ENCODE measurements around the gene THRSP.
A peak's percentile ranks its signal among the peaks of the same experiment; 100 is the strongest.
"Not testable (repeated sequence)": the region's sequence is repeated elsewhere in the genome, so short reads cannot be mapped to it uniquely, and the experiment has no call there.

The THRSP gene

GRCh38 chr11:78027759-78028158 lies 35.9 kb upstream of the THRSP start:
- DNase-seq (ENCODE audit: insufficient read length, low spot score) (no peak), FAIRE-seq (no peak)
- TF ChIP-seq POU2F2 (IDR thresholded peaks at IDR 0.05; ENCODE audit: low read depth, low read length) (no peak), TAF1 (IDR thresholded peaks at IDR 0.05; ENCODE audit: low read depth, low read length) (no peak), POLR2AphosphoS5 (IDR thresholded peaks at IDR 0.05; ENCODE audit: low read depth, low read length) (no peak), POLR2A (IDR thresholded peaks at IDR 0.05; ENCODE audit: low read depth, low read length) (no peak), PAX5 (IDR thresholded peaks at IDR 0.05; ENCODE audit: insufficient read depth, low read length, severe bottlenecking) (no peak), SPI1 (IDR thresholded peaks at IDR 0.05; ENCODE audit: low read depth, low read length) (no peak)

- FAIRE-seq; DNase-seq (ENCODE audit: insufficient read length, low spot score): not testable (repeated sequence)
Measured at GRCh38 chr11:78028423-78028822, 35.2 kb upstream of the THRSP start.

- no peak for FAIRE-seq
Measured at GRCh38 chr11:78030429-78031325, 33.0 kb upstream of the THRSP start.

GRCh38 chr11:78031629-78032028 lies 32.0 kb upstream of the THRSP start:
- TF ChIP-seq POLR2AphosphoS5 (IDR thresholded peaks at IDR 0.05; ENCODE audit: low read depth, low read length) (no peak), SPI1 (IDR thresholded peaks at IDR 0.05; ENCODE audit: low read depth, low read length) (no peak), PAX5 (IDR thresholded peaks at IDR 0.05; ENCODE audit: insufficient read depth, low read length, severe bottlenecking) (no peak), TAF1 (IDR thresholded peaks at IDR 0.05; ENCODE audit: low read depth, low read length) (no peak)
- DNase-seq (ENCODE audit: insufficient read length, low spot score) (no peak), FAIRE-seq (no peak)

More at GRCh38 chr11:78030429-78031325, 33.0 kb upstream of the THRSP start:
- TF ChIP-seq TAF1 (IDR thresholded peaks at IDR 0.05; ENCODE audit: low read depth, low read length) = no peak
- no peak for TF ChIP-seq SPI1 (IDR thresholded peaks at IDR 0.05; ENCODE audit: low read depth, low read length)
- TF ChIP-seq POLR2A (IDR thresholded peaks at IDR 0.05; ENCODE audit: low read depth, low read length) = no peak
- no peak for TF ChIP-seq PAX5 (IDR thresholded peaks at IDR 0.05; ENCODE audit: insufficient read depth, low read length, severe bottlenecking)
- no peak for TF ChIP-seq POU2F2 (IDR thresholded peaks at IDR 0.05; ENCODE audit: low read depth, low read length)
- no peak for TF ChIP-seq POLR2AphosphoS5 (IDR thresholded peaks at IDR 0.05; ENCODE audit: low read depth, low read length)
- no peak for DNase-seq (ENCODE audit: insufficient read length, low spot score)

GRCh38 chr11:78032090-78032489 lies 31.6 kb upstream of the THRSP start:
- FAIRE-seq (no peak), DNase-seq (ENCODE audit: insufficient read length, low spot score) (no peak)
- TF ChIP-seq SPI1 (IDR thresholded peaks at IDR 0.05; ENCODE audit: low read depth, low read length) = no peak

GRCh38 chr11:78033040-78033439 lies 30.6 kb upstream of the THRSP start:
- TF ChIP-seq POLR2AphosphoS5 (IDR thresholded peaks at IDR 0.05; ENCODE audit: low read depth, low read length) (no peak), POU2F2 (IDR thresholded peaks at IDR 0.05; ENCODE audit: low read depth, low read length) (no peak)
- FAIRE-seq (peak; percentile 5), DNase-seq (ENCODE audit: insufficient read length, low spot score) (no peak)

GRCh38 chr11:78034623-78035022 lies 29.0 kb upstream of the THRSP start:
- DNase-seq (ENCODE audit: insufficient read length, low spot score) = no peak
- TF ChIP-seq POLR2A (IDR thresholded peaks at IDR 0.05; ENCODE audit: low read depth, low read length) (no peak), SPI1 (IDR thresholded peaks at IDR 0.05; ENCODE audit: low read depth, low read length) (no peak), POU2F2 (IDR thresholded peaks at IDR 0.05; ENCODE audit: low read depth, low read length) (no peak), PAX5 (IDR thresholded peaks at IDR 0.05; ENCODE audit: insufficient read depth, low read length, severe bottlenecking) (no peak), POLR2AphosphoS5 (IDR thresholded peaks at IDR 0.05; ENCODE audit: low read depth, low read length) (no peak), TAF1 (IDR thresholded peaks at IDR 0.05; ENCODE audit: low read depth, low read length) (no peak)
- FAIRE-seq = no peak

GRCh38 chr11:78036313-78036712 lies 27.3 kb upstream of the THRSP start:
- FAIRE-seq (no peak), DNase-seq (ENCODE audit: insufficient read length, low spot score) (no peak)
- TF ChIP-seq SPI1 (IDR thresholded peaks at IDR 0.05; ENCODE audit: low read depth, low read length) (no peak), POU2F2 (IDR thresholded peaks at IDR 0.05; ENCODE audit: low read depth, low read length) (no peak), POLR2A (IDR thresholded peaks at IDR 0.05; ENCODE audit: low read depth, low read length) (no peak), PAX5 (IDR thresholded peaks at IDR 0.05; ENCODE audit: insufficient read depth, low read length, severe bottlenecking) (no peak), TAF1 (IDR thresholded peaks at IDR 0.05; ENCODE audit: low read depth, low read length) (no peak), POLR2AphosphoS5 (IDR thresholded peaks at IDR 0.05; ENCODE audit: low read depth, low read length) (no peak)

GRCh38 chr11:78037056-78037455 lies 26.6 kb upstream of the THRSP start:
- no peak for FAIRE-seq
- TF ChIP-seq PAX5 (IDR thresholded peaks at IDR 0.05; ENCODE audit: insufficient read depth, low read length, severe bottlenecking) (no peak), POLR2AphosphoS5 (IDR thresholded peaks at IDR 0.05; ENCODE audit: low read depth, low read length) (no peak), SPI1 (IDR thresholded peaks at IDR 0.05; ENCODE audit: low read depth, low read length) (no peak), POLR2A (IDR thresholded peaks at IDR 0.05; ENCODE audit: low read depth, low read length) (no peak), TAF1 (IDR thresholded peaks at IDR 0.05; ENCODE audit: low read depth, low read length) (no peak), POU2F2 (IDR thresholded peaks at IDR 0.05; ENCODE audit: low read depth, low read length) (no peak)
- no peak for DNase-seq (ENCODE audit: insufficient read length, low spot score)

- FAIRE-seq (no peak), DNase-seq (ENCODE audit: insufficient read length, low spot score) (no peak)
- no peak for TF ChIP-seq POU2F2 (IDR thresholded peaks at IDR 0.05; ENCODE audit: low read depth, low read length)
- TF ChIP-seq POLR2AphosphoS5 (IDR thresholded peaks at IDR 0.05; ENCODE audit: low read depth, low read length) = no peak
- TF ChIP-seq SPI1 (IDR thresholded peaks at IDR 0.05; ENCODE audit: low read depth, low read length) = no peak
- TF ChIP-seq TAF1 (IDR thresholded peaks at IDR 0.05; ENCODE audit: low read depth, low read length) = no peak
- no peak for TF ChIP-seq POLR2A (IDR thresholded peaks at IDR 0.05; ENCODE audit: low read depth, low read length)
- no peak for TF ChIP-seq PAX5 (IDR thresholded peaks at IDR 0.05; ENCODE audit: insufficient read depth, low read length, severe bottlenecking)
Measured at GRCh38 chr11:78037825-78038620, 25.6 kb upstream of the THRSP start.
